ENCODE measurements around the gene RLN2.

The RLN2 gene

DNA sequence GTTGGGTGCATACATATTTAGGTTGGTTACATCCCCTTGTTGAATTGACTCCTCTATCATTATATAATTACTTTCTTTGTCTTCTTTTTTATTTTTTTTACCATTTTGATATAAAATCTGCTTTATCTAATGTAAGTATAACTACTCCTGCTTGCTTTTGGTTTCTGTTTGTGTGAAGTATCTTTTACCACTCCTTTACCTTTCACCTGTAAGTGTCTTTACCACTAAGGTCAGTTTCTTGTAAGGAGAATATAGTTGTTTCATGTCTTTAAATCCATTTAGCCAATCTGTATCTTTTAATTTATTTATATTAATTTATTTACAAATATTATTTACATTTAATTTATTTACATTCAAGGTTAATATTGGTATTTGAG lies 40.3 kb downstream of the RLN2 start:
- no peak for DNase-seq (ENCODE audit: low read depth)
- peak overlapping the region; percentile 9; the same call in 1 of the 2 replicates for H3K4me3 ChIP-seq (ENCODE audit: low read depth, low read length)
- TF ChIP-seq, protein P1, sequence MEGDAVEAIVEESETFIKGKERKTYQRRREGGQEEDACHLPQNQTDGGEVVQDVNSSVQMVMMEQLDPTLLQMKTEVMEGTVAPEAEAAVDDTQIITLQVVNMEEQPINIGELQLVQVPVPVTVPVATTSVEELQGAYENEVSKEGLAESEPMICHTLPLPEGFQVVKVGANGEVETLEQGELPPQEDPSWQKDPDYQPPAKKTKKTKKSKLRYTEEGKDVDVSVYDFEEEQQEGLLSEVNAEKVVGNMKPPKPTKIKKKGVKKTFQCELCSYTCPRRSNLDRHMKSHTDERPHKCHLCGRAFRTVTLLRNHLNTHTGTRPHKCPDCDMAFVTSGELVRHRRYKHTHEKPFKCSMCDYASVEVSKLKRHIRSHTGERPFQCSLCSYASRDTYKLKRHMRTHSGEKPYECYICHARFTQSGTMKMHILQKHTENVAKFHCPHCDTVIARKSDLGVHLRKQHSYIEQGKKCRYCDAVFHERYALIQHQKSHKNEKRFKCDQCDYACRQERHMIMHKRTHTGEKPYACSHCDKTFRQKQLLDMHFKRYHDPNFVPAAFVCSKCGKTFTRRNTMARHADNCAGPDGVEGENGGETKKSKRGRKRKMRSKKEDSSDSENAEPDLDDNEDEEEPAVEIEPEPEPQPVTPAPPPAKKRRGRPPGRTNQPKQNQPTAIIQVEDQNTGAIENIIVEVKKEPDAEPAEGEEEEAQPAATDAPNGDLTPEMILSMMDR (IDR thresholded peaks at IDR 0.05; ENCODE audit: insufficient read depth, low read depth, low read length, missing control alignments): no peak

DNA sequence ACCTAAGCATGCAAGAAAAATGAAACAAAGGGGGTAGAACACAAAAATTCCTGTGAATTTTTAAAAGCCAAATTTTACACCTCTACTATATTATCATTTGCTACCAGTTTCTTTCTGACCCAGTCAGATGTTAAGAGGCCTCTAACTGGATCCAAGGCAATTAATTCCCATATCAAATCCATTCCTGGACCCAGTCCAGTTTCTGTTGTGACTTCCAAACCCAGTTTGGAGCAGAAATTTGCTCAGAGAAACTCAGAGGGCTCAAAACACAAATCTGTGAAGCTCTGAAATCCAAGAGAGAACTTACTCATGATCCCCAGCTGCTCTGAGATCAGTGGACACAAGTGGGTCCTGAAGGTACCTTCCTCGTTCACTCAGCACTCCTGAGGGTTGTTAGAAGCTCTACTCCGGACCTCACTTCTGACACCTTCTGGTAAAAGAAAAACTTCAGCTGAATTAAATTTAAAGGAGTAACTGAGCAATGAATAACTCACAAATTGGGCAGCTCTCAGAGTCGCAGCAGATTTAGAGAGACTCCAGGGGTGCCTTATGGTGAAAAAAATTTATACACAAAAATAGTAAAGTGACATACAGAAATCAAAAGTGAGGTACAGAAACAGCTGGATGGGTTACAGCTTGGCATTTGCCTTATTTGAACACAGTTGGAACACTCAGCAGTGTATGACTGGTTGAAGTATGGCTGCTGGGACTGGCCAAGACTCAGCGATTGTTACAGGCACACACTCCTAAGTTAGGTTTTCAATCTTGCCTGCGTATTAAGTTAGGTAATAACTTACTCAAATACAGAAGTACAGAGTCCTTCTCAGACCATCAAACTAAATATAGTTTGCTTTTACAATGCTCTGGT lies 40.9 kb downstream of the RLN2 start:
- DNase-seq (ENCODE audit: low read depth): peak; percentile 61
- H3K4me3 ChIP-seq (ENCODE audit: low read depth, low read length): peak overlapping the region; percentile 9; the same call in 1 of the 2 replicates
- TF ChIP-seq, protein P1 (IDR thresholded peaks at IDR 0.05; ENCODE audit: insufficient read depth, low read depth, low read length, missing control alignments): peak; percentile 17
